Activated naive CD8-positive, alpha-beta T cell treated with anti-CD3 and anti-CD28 coated beads, Interleukin-2, amount 10 ng/mL, durations not matched to agents 7 days and 5 days (primary cell): ENCODE data around the gene FBXO42. TPM values are rescaled to one million over a fixed set of nuclear protein-coding genes. Genes with fewer than 3 reads are reported as not detected.
"Not testable (repeated sequence)": the region's sequence is repeated elsewhere in the genome, so short reads cannot be mapped to it uniquely, and the experiment has no call there.

Experiments used
- ATAC-seq: fragments of 150-1000 bp; cut with Tn5 transposase; one replicate; pipeline ENCODE4 v1.10.0; 2021; ENCODE audit warnings: low read depth, moderate library complexity
- POLR2A ChIA-PET: fragments of 350-600 bp; sonication (Branson Sonifier 250); formaldehyde crosslinking; loops from one replicate; lab custom pipeline; 2021; ENCODE audit warnings: antibody characterized with exemption; lab: Charles Lee
- DNase-seq: peaks from one replicate; pipeline ENCODE4 v3.0.0; 2021
- H3K27ac Mint-ChIP-seq: one replicate; pipeline ENCODE4 v1.8.0; 2022; ENCODE audit warnings: mild to moderate bottlenecking, mixed read lengths
- H3K27me3 Mint-ChIP-seq: one replicate; pipeline ENCODE4 v1.8.0; 2022; ENCODE audit warnings: mild to moderate bottlenecking, moderate library complexity, mixed read lengths
- H3K36me3 Mint-ChIP-seq: one replicate; pipeline ENCODE4 v1.8.0; 2021; ENCODE audit warnings: mild to moderate bottlenecking, mixed read lengths
- H3K4me1 Mint-ChIP-seq: one replicate; pipeline ENCODE4 v1.8.0; 2021; ENCODE audit warnings: mixed read lengths
- H3K4me3 Mint-ChIP-seq: one replicate; pipeline ENCODE4 v1.8.0; 2022; ENCODE audit warnings: mild to moderate bottlenecking, moderate library complexity, mixed read lengths
- H3K9me3 Mint-ChIP-seq: one replicate; pipeline ENCODE4 v1.8.0; 2021; ENCODE audit warnings: mixed read lengths
- total RNA-seq, 2 experiments: library from RNA; stranded (reverse); gene quantifications; one replicate each; pipeline ENCODE4 v1.2.3, GENCODE V29; 2021

Gene FBXO42
- total RNA-seq, 2 experiments from 2014 or later, result 22.3 to 25.1 TPM

- no peak for DNase-seq
- Mint-ChIP-seq H3K9me3 (peaks cover 2% of the 10 kb centered on the region), H3K36me3 (no peaks in the 10 kb centered on the region), H3K27me3 (peaks cover 11% of the 10 kb centered on the region), H3K4me3 (peak overlapping the region; percentile 19), H3K27ac (peak overlapping the region; percentile 68), H3K4me1 (peaks cover 27% of the 10 kb centered on the region)
- POLR2A ChIA-PET, result interaction anchor here (1.9 kb wide), 1 partner anchor 13 kb away, joined by 6 read pairs; no protein-coding TSS in a partner anchor
- ATAC-seq, result no peak
These were observed 132.2 kb downstream of the FBXO42 start for GRCh38 chr1:16219968-16220500.

GRCh38 chr1:16218674-16219071 lies 133.6 kb downstream of the FBXO42 start:
- POLR2A ChIA-PET, result interaction anchor here (1.9 kb wide), 1 partner anchor 12 kb away, joined by 6 read pairs; no protein-coding TSS in a partner anchor
- Mint-ChIP-seq H3K4me3 (no peak overlapping the region), H3K9me3 (peaks cover 2% of the 10 kb centered on the region), H3K36me3 (no peaks in the 10 kb centered on the region), H3K4me1 (peaks cover 27% of the 10 kb centered on the region), H3K27me3 (peaks cover 6% of the 10 kb centered on the region), H3K27ac (no peak overlapping the region)
- DNase-seq (no peak), ATAC-seq (no peak)

- no peak overlapping the region for H3K27ac Mint-ChIP-seq
- no peak for DNase-seq
- H3K9me3 Mint-ChIP-seq, result peaks cover 2% of the 10 kb centered on the region
- peaks cover 7% of the 10 kb centered on the region for H3K27me3 Mint-ChIP-seq
- H3K4me1 Mint-ChIP-seq, result peaks cover 27% of the 10 kb centered on the region
- H3K36me3 Mint-ChIP-seq, result no peaks in the 10 kb centered on the region
- POLR2A ChIA-PET, result interaction anchor here (0.9 to 1.8 kb wide), 3 partner anchors 9 to 139 kb away, joined by 3 to 11 read pairs (median 4); partner anchors contain the start of gene FBXO42
- ATAC-seq, result no peak
- H3K4me3 Mint-ChIP-seq, result peak overlapping the region; percentile 91
These were observed 134.1 kb downstream of the FBXO42 start for GRCh38 chr1:16218014-16218673.

- peak overlapping the region; percentile 91 for H3K4me3 Mint-ChIP-seq
- H3K27ac Mint-ChIP-seq, result peak overlapping the region; percentile 84
- POLR2A ChIA-PET, result interaction anchor here (0.9 to 2.2 kb wide), 7 partner anchors 8 to 142 kb away, joined by 3 to 31 read pairs (median 4); partner anchors contain the start of genes CPLANE2 and FBXO42
- peaks cover 27% of the 10 kb centered on the region for H3K4me1 Mint-ChIP-seq
- DNase-seq (peak; percentile 96), ATAC-seq (peak; percentile 96)
- H3K27me3 Mint-ChIP-seq, result peaks cover 9% of the 10 kb centered on the region
- H3K9me3 Mint-ChIP-seq, result peaks cover 2% of the 10 kb centered on the region
- no peaks in the 10 kb centered on the region for H3K36me3 Mint-ChIP-seq
These were observed 135.1 kb downstream of the FBXO42 start for GRCh38 chr1:16217061-16217785.

GRCh38 chr1:16215882-16216753 lies 136.2 kb downstream of the FBXO42 start:
- H3K9me3 Mint-ChIP-seq, result no peaks in the 10 kb centered on the region
- peak overlapping the region; percentile 91 for H3K4me3 Mint-ChIP-seq
- H3K27ac Mint-ChIP-seq, result peak overlapping the region; percentile 84
- peak; percentile 65 for DNase-seq
- POLR2A ChIA-PET, result interaction anchor here (0.7 to 2.2 kb wide), 6 partner anchors 9 to 141 kb away, joined by 3 to 31 read pairs (median 6); partner anchors contain the start of genes CPLANE2 and FBXO42
- no peaks in the 10 kb centered on the region for H3K36me3 Mint-ChIP-seq
- peaks cover 10% of the 10 kb centered on the region for H3K27me3 Mint-ChIP-seq
- H3K4me1 Mint-ChIP-seq, result peaks cover 27% of the 10 kb centered on the region
- peak; percentile 37 for ATAC-seq

GRCh38 chr1:16215240-16215639 lies 137.0 kb downstream of the FBXO42 start:
- H3K27ac Mint-ChIP-seq, H3K4me3 Mint-ChIP-seq, ATAC-seq, H3K9me3 Mint-ChIP-seq, H3K27me3 Mint-ChIP-seq, H3K36me3 Mint-ChIP-seq, POLR2A ChIA-PET, DNase-seq: not testable (repeated sequence)
- H3K4me1 Mint-ChIP-seq, result peaks cover 27% of the 10 kb centered on the region

- H3K36me3 Mint-ChIP-seq, H3K9me3 Mint-ChIP-seq, ATAC-seq, POLR2A ChIA-PET, DNase-seq, H3K27me3 Mint-ChIP-seq, H3K27ac Mint-ChIP-seq, H3K4me3 Mint-ChIP-seq: not testable (repeated sequence)
- peaks cover 18% of the 10 kb centered on the region for H3K4me1 Mint-ChIP-seq
These were observed 138.7 kb downstream of the FBXO42 start for GRCh38 chr1:16213544-16213943.

GRCh38 chr1:16213013-16213412 lies 139.3 kb downstream of the FBXO42 start:
- no peak overlapping the region for H3K4me3 Mint-ChIP-seq
- POLR2A ChIA-PET, result no interaction called here
- DNase-seq (no peak), ATAC-seq (no peak)
- peaks cover 8% of the 10 kb centered on the region for H3K27me3 Mint-ChIP-seq
- H3K36me3 Mint-ChIP-seq, result no peaks in the 10 kb centered on the region
- no peak overlapping the region for H3K27ac Mint-ChIP-seq
- peaks cover 18% of the 10 kb centered on the region for H3K4me1 Mint-ChIP-seq
- H3K9me3 Mint-ChIP-seq, result no peaks in the 10 kb centered on the region

GRCh38 chr1:16212251-16212961 lies 139.9 kb downstream of the FBXO42 start, which contains the start of gene ARHGEF19:
TSS of gene ARHGEF19 (minus strand) at chr1:16212652. CDS start at chr1:16209054, 3,598 bp downstream.
- H3K27ac Mint-ChIP-seq, result no peak within 1 kb of the TSS
- H3K36me3 Mint-ChIP-seq, result no peaks in the 10 kb centered on the region
- ATAC-seq (no peak), DNase-seq (no peak)
- H3K4me1 Mint-ChIP-seq, result peaks cover 14% of the 10 kb centered on the region
- POLR2A ChIA-PET, result no interaction called here
- peaks cover 8% of the 10 kb centered on the region for H3K27me3 Mint-ChIP-seq
- H3K4me3 Mint-ChIP-seq, result no peak within 1 kb of the TSS
- no peaks in the 10 kb centered on the region for H3K9me3 Mint-ChIP-seq

- no peaks in the 10 kb centered on the region for H3K36me3 Mint-ChIP-seq
- peaks cover 13% of the 10 kb centered on the region for H3K4me1 Mint-ChIP-seq
- H3K27me3 Mint-ChIP-seq, result peaks cover 8% of the 10 kb centered on the region
- no peak overlapping the region for H3K4me3 Mint-ChIP-seq
- H3K27ac Mint-ChIP-seq, result no peak overlapping the region
- POLR2A ChIA-PET, result no interaction called here
- ATAC-seq, result no peak
- no peaks in the 10 kb centered on the region for H3K9me3 Mint-ChIP-seq
- DNase-seq, result no peak
These were observed 140.5 kb downstream of the FBXO42 start for GRCh38 chr1:16211824-16212223.

GRCh38 chr1:16210581-16210980 lies 141.7 kb downstream of the FBXO42 start:
- Mint-ChIP-seq H3K36me3 (no peaks in the 10 kb centered on the region), H3K27me3 (peaks cover 6% of the 10 kb centered on the region), H3K4me1 (peaks cover 2% of the 10 kb centered on the region), H3K27ac (no peak overlapping the region), H3K9me3 (no peaks in the 10 kb centered on the region), H3K4me3 (no peak overlapping the region)
- ATAC-seq, result no peak
- DNase-seq, result no peak
- POLR2A ChIA-PET, result no interaction called here

GRCh38 chr1:16209847-16210407 lies 142.4 kb downstream of the FBXO42 start:
- H3K9me3 Mint-ChIP-seq, result no peaks in the 10 kb centered on the region
- POLR2A ChIA-PET, result interaction anchor here (0.7 kb wide), 1 partner anchor 8 kb away, joined by 3 read pairs; no protein-coding TSS in a partner anchor
- H3K4me1 Mint-ChIP-seq, result peaks cover 2% of the 10 kb centered on the region
- ATAC-seq, result no peak
- H3K4me3 Mint-ChIP-seq, result no peak overlapping the region
- no peak overlapping the region for H3K27ac Mint-ChIP-seq
- no peaks in the 10 kb centered on the region for H3K36me3 Mint-ChIP-seq
- peaks cover 6% of the 10 kb centered on the region for H3K27me3 Mint-ChIP-seq
- no peak for DNase-seq
